Middle frontal gyrus (tissue), 1 donor: ENCODE measurements around the gene EPAS1.

Experiments used
- DNase-seq: peaks from one replicate; pipeline ENCODE4 v3.0.0-alpha.2; 2015; ENCODE audit warnings: low spot score; ENCODE audit errors: extremely low spot score

The EPAS1 gene

GRCh38 chr2:46319711-46320110, 22.5 kb downstream of the EPAS1 start:
- no peak for DNase-seq

GRCh38 chr2:46320141-46320567, 22.9 kb downstream of the EPAS1 start:
- no peak for DNase-seq

GRCh38 chr2:46323730-46324129, 26.5 kb downstream of the EPAS1 start:
- no peak for DNase-seq

- no peak for DNase-seq
Observed at GRCh38 chr2:46325182-46325928, 28.1 kb downstream of the EPAS1 start.

GRCh38 chr2:46326231-46326980, 29.2 kb downstream of the EPAS1 start:
- DNase-seq: no peak

- no peak for DNase-seq
Observed at GRCh38 chr2:46327627-46328026, 30.4 kb downstream of the EPAS1 start.

GRCh38 chr2:46328291-46328690, 31.1 kb downstream of the EPAS1 start:
- DNase-seq: no peak

GRCh38 chr2:46328829-46329228, 31.6 kb downstream of the EPAS1 start:
- DNase-seq: no peak

GRCh38 chr2:46329340-46329739, 32.1 kb downstream of the EPAS1 start:
- no peak for DNase-seq

- DNase-seq: no peak
Observed at GRCh38 chr2:46329803-46330775, 32.9 kb downstream of the EPAS1 start.

- no peak for DNase-seq
Observed at GRCh38 chr2:46331109-46331766, 34.0 kb downstream of the EPAS1 start.

GRCh38 chr2:46332686-46333281, 35.6 kb downstream of the EPAS1 start:
- no peak for DNase-seq

- no peak for DNase-seq
Observed at GRCh38 chr2:46333912-46334311, 36.7 kb downstream of the EPAS1 start.

- no peak for DNase-seq
Observed at GRCh38 chr2:46334389-46335271, 37.4 kb downstream of the EPAS1 start.

- no peak for DNase-seq
Observed at GRCh38 chr2:46335391-46336282, 38.4 kb downstream of the EPAS1 start.

GRCh38 chr2:46336283-46336959, 39.2 kb downstream of the EPAS1 start:
- DNase-seq: no peak

- no peak for DNase-seq
Observed at GRCh38 chr2:46337208-46337994, 40.2 kb downstream of the EPAS1 start.
